ENCODE data around the gene MISP3.
"Not testable (repeated sequence)": the region's sequence is repeated elsewhere in the genome, so short reads cannot be mapped to it uniquely, and the experiment has no call there.

MISP3 gene

GRCh38 chr19:14072535-14073260 lies at the start of gene MISP3:
Gene MISP3, plus strand, starts transcription at chr19:14072786. Its CDS starts 524 bp downstream, at chr19:14073310.
- peaks cover 6% of the 10 kb centered on the region for H3K4me1 ChIP-seq (ENCODE audit: control insufficient read depth, low read depth, low read length)

GRCh38 chr19:14023404-14024235 lies 49.0 kb upstream of the MISP3 start:
- H3K27ac ChIP-seq (ENCODE audit: low read length): peak overlapping the region; percentile 64
- H3K36me3 ChIP-seq (ENCODE audit: control insufficient read depth, low read depth, low read length): no peaks in the 10 kb centered on the region
- no peaks in the 10 kb centered on the region for H3K9me3 ChIP-seq (ENCODE audit: control insufficient read depth, low read depth, low read length)
- peaks cover 5% of the 10 kb centered on the region for H3K4me1 ChIP-seq (ENCODE audit: control insufficient read depth, low read depth, low read length)
- no peak overlapping the region for H3K4me3 ChIP-seq (ENCODE audit: low read length)
- no peaks in the 10 kb centered on the region for H3K27me3 ChIP-seq (ENCODE audit: control insufficient read depth, insufficient read depth, low read length)
- no peak overlapping the region for H3K9ac ChIP-seq (ENCODE audit: low read length)

More at GRCh38 chr19:14072535-14073260, at the start of gene MISP3:
- no peaks in the 10 kb centered on the region for H3K36me3 ChIP-seq (ENCODE audit: control insufficient read depth, low read depth, low read length)
- H3K9me3 ChIP-seq (ENCODE audit: control insufficient read depth, low read depth, low read length): no peaks in the 10 kb centered on the region
- H3K4me3 ChIP-seq (ENCODE audit: low read length): peak within 1 kb of the TSS; percentile 60
- no peak within 1 kb of the TSS for H3K27ac ChIP-seq (ENCODE audit: low read length)
- peaks cover 53% of the 10 kb centered on the region for H3K27me3 ChIP-seq (ENCODE audit: control insufficient read depth, insufficient read depth, low read length)
- no peak within 1 kb of the TSS for H3K9ac ChIP-seq (ENCODE audit: low read length)

GRCh38 chr19:14026652-14027192 lies 45.9 kb upstream of the MISP3 start:
- not testable (repeated sequence) for H3K9me3 ChIP-seq (ENCODE audit: control insufficient read depth, low read depth, low read length); H3K9ac ChIP-seq (ENCODE audit: low read length); H3K27ac ChIP-seq (ENCODE audit: low read length); H3K4me3 ChIP-seq (ENCODE audit: low read length); H3K36me3 ChIP-seq (ENCODE audit: control insufficient read depth, low read depth, low read length)
- Histone ChIP-seq H3K4me1 (ENCODE audit: control insufficient read depth, low read depth, low read length) (peaks cover 10% of the 10 kb centered on the region), H3K27me3 (ENCODE audit: control insufficient read depth, insufficient read depth, low read length) (peaks cover 18% of the 10 kb centered on the region)

- no peak within 1 kb of the TSS for H3K9ac ChIP-seq (ENCODE audit: low read length)
- no peaks in the 10 kb centered on the region for H3K36me3 ChIP-seq (ENCODE audit: control insufficient read depth, low read depth, low read length)
- H3K27ac ChIP-seq (ENCODE audit: low read length): no peak within 1 kb of the TSS
- no peaks in the 10 kb centered on the region for H3K9me3 ChIP-seq (ENCODE audit: control insufficient read depth, low read depth, low read length)
- peaks cover 10% of the 10 kb centered on the region for H3K4me1 ChIP-seq (ENCODE audit: control insufficient read depth, low read depth, low read length)
- H3K4me3 ChIP-seq (ENCODE audit: low read length): no peak within 1 kb of the TSS
- H3K27me3 ChIP-seq (ENCODE audit: control insufficient read depth, insufficient read depth, low read length): peaks cover 21% of the 10 kb centered on the region
Measured at GRCh38 chr19:14027856-14028450, 44.6 kb upstream of the MISP3 start, which contains the start of gene RLN3. Gene RLN3, plus strand, starts transcription at chr19:14028148. Its CDS starts 57 bp downstream, at chr19:14028205.

- no peaks in the 10 kb centered on the region for H3K9me3 ChIP-seq (ENCODE audit: control insufficient read depth, low read depth, low read length)
Measured at GRCh38 chr19:14028901-14029300, 43.7 kb upstream of the MISP3 start.

GRCh38 chr19:14030997-14031718 lies 41.4 kb upstream of the MISP3 start:
- peak overlapping the region; percentile 58 for H3K9ac ChIP-seq (ENCODE audit: low read length)
- no peak overlapping the region for H3K27ac ChIP-seq (ENCODE audit: low read length)
- H3K27me3 ChIP-seq (ENCODE audit: control insufficient read depth, insufficient read depth, low read length): peaks cover 21% of the 10 kb centered on the region
- H3K36me3 ChIP-seq (ENCODE audit: control insufficient read depth, low read depth, low read length): no peaks in the 10 kb centered on the region
- H3K4me3 ChIP-seq (ENCODE audit: low read length): peak overlapping the region; percentile 82
- peaks cover 5% of the 10 kb centered on the region for H3K4me1 ChIP-seq (ENCODE audit: control insufficient read depth, low read depth, low read length)
- no peaks in the 10 kb centered on the region for H3K9me3 ChIP-seq (ENCODE audit: control insufficient read depth, low read depth, low read length)

More at GRCh38 chr19:14028901-14029300, 43.7 kb upstream of the MISP3 start:
- no peaks in the 10 kb centered on the region for H3K36me3 ChIP-seq (ENCODE audit: control insufficient read depth, low read depth, low read length)
- H3K27me3 ChIP-seq (ENCODE audit: control insufficient read depth, insufficient read depth, low read length): peaks cover 21% of the 10 kb centered on the region
- no peak overlapping the region for H3K9ac ChIP-seq (ENCODE audit: low read length)
- H3K27ac ChIP-seq (ENCODE audit: low read length): no peak overlapping the region
- H3K4me1 ChIP-seq (ENCODE audit: control insufficient read depth, low read depth, low read length): peaks cover 7% of the 10 kb centered on the region
- H3K4me3 ChIP-seq (ENCODE audit: low read length): no peak overlapping the region

GRCh38 chr19:14031719-14032480 lies 40.7 kb upstream of the MISP3 start, which contains the start of gene IL27RA:
Gene IL27RA, plus strand, starts transcription at chr19:14031762. Its CDS starts 111 bp downstream, at chr19:14031873.
- Histone ChIP-seq H3K4me3 (ENCODE audit: low read length) (peak within 1 kb of the TSS; percentile 82), H3K4me1 (ENCODE audit: control insufficient read depth, low read depth, low read length) (peaks cover 5% of the 10 kb centered on the region), H3K9me3 (ENCODE audit: control insufficient read depth, low read depth, low read length) (no peaks in the 10 kb centered on the region), H3K36me3 (ENCODE audit: control insufficient read depth, low read depth, low read length) (no peaks in the 10 kb centered on the region), H3K9ac (ENCODE audit: low read length) (peak within 1 kb of the TSS; percentile 58), H3K27me3 (ENCODE audit: control insufficient read depth, insufficient read depth, low read length) (peaks cover 21% of the 10 kb centered on the region), H3K27ac (ENCODE audit: low read length) (no peak within 1 kb of the TSS)

GRCh38 chr19:14033946-14034345 lies 38.6 kb upstream of the MISP3 start:
- H3K27ac ChIP-seq (ENCODE audit: low read length): no peak overlapping the region
- H3K4me1 ChIP-seq (ENCODE audit: control insufficient read depth, low read depth, low read length): peaks cover 5% of the 10 kb centered on the region
- peaks cover 21% of the 10 kb centered on the region for H3K27me3 ChIP-seq (ENCODE audit: control insufficient read depth, insufficient read depth, low read length)
- no peak overlapping the region for H3K4me3 ChIP-seq (ENCODE audit: low read length)
- no peaks in the 10 kb centered on the region for H3K9me3 ChIP-seq (ENCODE audit: control insufficient read depth, low read depth, low read length)
- H3K9ac ChIP-seq (ENCODE audit: low read length): no peak overlapping the region
- H3K36me3 ChIP-seq (ENCODE audit: control insufficient read depth, low read depth, low read length): no peaks in the 10 kb centered on the region

GRCh38 chr19:14035159-14035558 lies 37.4 kb upstream of the MISP3 start:
- not testable (repeated sequence) for H3K9ac ChIP-seq (ENCODE audit: low read length); H3K4me3 ChIP-seq (ENCODE audit: low read length); H3K27ac ChIP-seq (ENCODE audit: low read length); H3K4me1 ChIP-seq (ENCODE audit: control insufficient read depth, low read depth, low read length); H3K36me3 ChIP-seq (ENCODE audit: control insufficient read depth, low read depth, low read length); H3K9me3 ChIP-seq (ENCODE audit: control insufficient read depth, low read depth, low read length)
- peaks cover 18% of the 10 kb centered on the region for H3K27me3 ChIP-seq (ENCODE audit: control insufficient read depth, insufficient read depth, low read length)

- Histone ChIP-seq H3K36me3 (ENCODE audit: control insufficient read depth, low read depth, low read length) (no peaks in the 10 kb centered on the region), H3K27ac (ENCODE audit: low read length) (no peak overlapping the region), H3K4me1 (ENCODE audit: control insufficient read depth, low read depth, low read length) (peaks cover 5% of the 10 kb centered on the region), H3K4me3 (ENCODE audit: low read length) (no peak overlapping the region), H3K27me3 (ENCODE audit: control insufficient read depth, insufficient read depth, low read length) (peaks cover 13% of the 10 kb centered on the region), H3K9me3 (ENCODE audit: control insufficient read depth, low read depth, low read length) (no peaks in the 10 kb centered on the region), H3K9ac (ENCODE audit: low read length) (no peak overlapping the region)
Measured at GRCh38 chr19:14035706-14036105, 36.9 kb upstream of the MISP3 start.
